ENCODE results near the gene C11orf68. TPM values are rescaled to one million over a fixed set of nuclear protein-coding genes. Genes with fewer than 3 reads are reported as not detected.
A peak's percentile ranks its signal among the peaks of the same experiment; 100 is the strongest.

The C11orf68 gene
- total and polyA plus RNA-seq, 9 of the 15 experiments (the other 6 are each of a cell fraction or from before 2014, with no cell fraction given): 3.6 to 35.9 (median 12.8) TPM

DNA sequence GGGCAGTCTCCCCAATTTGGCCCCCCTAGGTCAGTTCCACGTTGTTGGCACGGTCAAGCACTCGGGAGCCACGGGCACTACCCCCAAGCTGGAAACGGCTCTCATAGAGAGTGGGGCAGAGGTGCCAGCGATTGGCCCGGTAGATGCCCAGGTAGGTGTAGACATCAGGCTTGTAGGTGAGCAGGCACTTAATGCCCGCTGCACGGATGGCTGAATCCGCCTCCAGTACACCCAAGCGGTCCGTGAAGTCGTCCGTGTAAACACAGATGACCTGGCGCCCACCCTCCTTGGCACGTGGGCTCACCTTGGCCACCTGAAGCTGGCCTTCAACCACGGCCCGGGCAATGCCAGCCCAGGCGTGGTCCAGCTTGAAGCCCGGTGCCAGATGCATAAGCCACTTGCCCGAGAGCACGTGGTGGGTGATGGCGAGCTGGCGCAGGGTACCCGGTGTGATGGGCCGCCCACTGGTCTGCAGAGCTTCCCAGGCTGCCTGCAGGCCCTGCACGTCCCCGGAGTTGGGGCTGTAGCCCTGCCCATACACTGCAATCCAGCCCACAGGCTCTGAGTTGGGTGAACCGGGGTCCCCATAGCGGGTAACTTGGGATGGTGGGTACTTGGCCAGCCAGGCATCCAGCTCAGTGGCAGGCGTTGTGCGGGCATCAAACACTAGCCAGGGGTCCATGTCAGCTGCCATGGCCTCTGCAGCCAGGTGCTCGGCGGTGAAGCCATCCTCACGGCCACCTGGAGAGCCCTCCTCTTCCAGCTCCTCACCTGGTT lies 1.2 kb downstream of the C11orf68 start:
- ChIA-PET POLR2A (interaction anchor here (0.7 to 2.1 kb wide), 10 partner anchors 8 to 248 kb away, joined by 3 to 12 read pairs (median 6); partner anchors contain the start of genes CCDC85B and FOSL1), CTCF (ENCODE audit: low intra/inter-chr PET ratio) (no interaction called here)
- Histone ChIP-seq H3K4me1 (replicated peaks in 1 of 2; ENCODE audit: control insufficient read depth in 2 of 2, insufficient read depth in 2 of 2, low read length in 2 of 2) (peaks cover 30 to 65% of the 10 kb centered on the region in 2 experiments), H2AFZ (ENCODE audit: low read depth, low read length) (no peak overlapping the region), H3K79me2 (ENCODE audit: control insufficient read depth, insufficient read depth, low read length) (peaks cover 31% of the 10 kb centered on the region), H3K36me3 (ENCODE audit: control insufficient read depth, insufficient read depth, low read length) (peaks cover 25% of the 10 kb centered on the region; the same call in 1 of the 3 replicates), H3K4me3 (peak overlapping the region; percentile 98), H3K4me2 (ENCODE audit: insufficient read depth, low read length) (peak overlapping the region; percentile 94), H3K9me1 (ENCODE audit: control insufficient read depth, insufficient read depth, low read length) (no peaks in the 10 kb centered on the region), H3K27me3 (ENCODE audit: control insufficient read depth in 2 of 2, insufficient read depth in 2 of 2, low read length in 2 of 2) (no peaks in the 10 kb centered on the region), H3K9ac (ENCODE audit: insufficient read depth in 1 of 2, low read depth in 2 of 2, low read length in 2 of 2) (peak overlapping the region; percentile 96 to 99), H3K9me3 (replicated peaks; ENCODE audit: control insufficient read depth, insufficient read depth, low read depth, low read length) (no peaks in the 10 kb centered on the region), H4K20me1 (replicated peaks; ENCODE audit: control insufficient read depth, insufficient read depth, low read length) (no peaks in the 10 kb centered on the region), H3K27ac (ENCODE audit: extremely low read depth, low read depth, low read length) (peak overlapping the region; percentile 95; the same call in 2 of the 3 replicates)
- in situ Hi-C loops (cut with MboI): no loop called here
- 91% methylated on average over 33 of the region's 35 CpGs for WGBS (ENCODE audit: insufficient coverage, low coverage, missing lambda C conversion rate)
- TSS peak; percentile 75 for BruUV-seq (replicated peaks)
- TF ChIP-seq RBM14 (IDR thresholded peaks at IDR 0.05; ENCODE audit: borderline replicate concordance, insufficient read depth, low read depth, low read length) (0 out of 2 replicates have a peak, but pooled peaks have one; percentile 82), XRCC4 (IDR thresholded peaks at IDR 0.05; ENCODE audit: extremely low read depth, insufficient read depth, insufficient read length) (no peak), FOXP1 (CRISPR knock-in tag; IDR thresholded peaks at IDR 0.05) (0 out of 2 replicates have a peak, but pooled peaks have one; percentile 8), RBFOX2 (IDR thresholded peaks at IDR 0.05; ENCODE audit: low read depth, low read length) (peak; percentile 66), BACH1 (tag; IDR thresholded peaks at IDR 0.05) (no peak), GTF2E2 (tag; IDR thresholded peaks at IDR 0.05) (0 out of 2 replicates have a peak, but pooled peaks have one; percentile 7), RBM34 (IDR thresholded peaks at IDR 0.05; ENCODE audit: borderline replicate concordance, insufficient read depth, low read length) (no peak), CBFB (CRISPR knock-in tag; IDR thresholded peaks at IDR 0.05) (0 out of 2 replicates have a peak, but pooled peaks have one; percentile 40), NONO (IDR thresholded peaks at IDR 0.05; ENCODE audit: low read depth in 2 of 2, low read length in 1 of 2) (no peak), CTBP1 (IDR thresholded peaks at IDR 0.05; ENCODE audit: borderline replicate concordance) (no peak), HNRNPL (IDR thresholded peaks at IDR 0.05; ENCODE audit: low read depth, low read length) (peak; percentile 89; the same call in 1 of the 2 replicates), POLR2G (IDR thresholded peaks at IDR 0.05; ENCODE audit: low read depth, low read length) (peak; percentile 70)
- intact Hi-C loops (cut with micrococcal nuclease): no loop called here
- FAIRE-seq: no peak
- no peak for DNase-seq (ENCODE audit: extremely low read depth in 1 of 4, low spot score in 3 of 4)
- ATAC-seq: no peak
